NCI-H460 (cell line): ENCODE results near the gene NOMO2. TPM values are rescaled to one million over a fixed set of nuclear protein-coding genes. Genes with fewer than 3 reads are reported as not detected.
"Not testable (repeated sequence)": the region's sequence is repeated elsewhere in the genome, so short reads cannot be mapped to it uniquely, and the experiment has no call there.

Experiments
- DNase-seq: peaks from one replicate; pipeline ENCODE4 v3.0.0-alpha.2; 2016; ENCODE audit warnings: low read depth; ENCODE audit errors: extremely low read depth
- total RNA-seq: library from RNA; depleted of rRNA; stranded (reverse); fragments of >200 nt; shearing (Covaris generic); gene quantifications from 2 replicates; pipeline ENCODE4 v1.2.3, GENCODE V29; 2014

Gene NOMO2
- total RNA-seq, 1 experiment from 2014 or later = 184 TPM

DNA sequence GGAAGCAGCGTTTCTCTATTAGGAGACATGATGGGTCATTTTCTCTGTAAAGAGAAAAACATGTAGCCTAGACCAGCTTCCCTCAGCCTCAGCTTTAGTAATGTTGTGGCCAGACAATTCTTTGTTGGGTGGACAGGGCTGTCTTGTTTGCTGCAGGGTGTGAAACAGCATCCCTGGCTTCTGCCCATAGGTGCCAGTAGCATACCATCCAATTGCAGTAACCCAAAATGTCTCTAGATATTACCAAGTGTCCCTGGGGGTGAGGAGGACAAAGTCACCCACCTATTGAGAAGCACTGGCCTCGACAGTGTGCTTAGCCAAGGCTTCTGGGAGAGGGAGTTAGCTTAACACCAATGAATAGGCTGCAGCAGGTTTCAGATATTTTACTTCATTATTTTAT is 14.0 kb upstream of the NOMO2 start:
- not testable (repeated sequence) for DNase-seq

- not testable (repeated sequence) for DNase-seq
Measured at GRCh38 chr16:18575298-18575917, 13.5 kb upstream of the NOMO2 start.

- DNase-seq = not testable (repeated sequence)
Measured at GRCh38 chr16:18573887-18574286, 12.0 kb upstream of the NOMO2 start.

DNA sequence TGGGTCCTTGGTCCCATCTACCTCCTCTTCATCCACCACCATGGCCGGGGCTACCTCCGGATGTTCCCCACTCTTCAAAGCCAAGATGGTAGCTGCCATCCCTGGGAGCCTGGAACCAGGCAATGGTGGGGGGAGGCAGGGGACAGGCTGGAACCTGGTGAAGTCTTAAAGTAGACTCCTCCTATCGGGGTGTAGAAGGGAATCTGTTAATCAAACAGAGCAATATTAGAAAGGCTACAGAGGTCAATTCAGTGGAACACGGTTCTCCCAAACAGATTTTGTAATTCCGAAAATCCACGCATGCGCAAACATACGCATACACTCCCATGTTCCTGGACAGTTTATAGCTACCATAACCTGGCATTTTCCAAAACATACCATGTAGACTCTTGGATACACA is 11.1 kb upstream of the NOMO2 start:
- DNase-seq = not testable (repeated sequence)

GRCh38 chr16:18571307-18571850 is 9.5 kb upstream of the NOMO2 start:
- not testable (repeated sequence) for DNase-seq

GRCh38 chr16:18570529-18571306 is 8.8 kb upstream of the NOMO2 start:
- DNase-seq = not testable (repeated sequence)

GRCh38 chr16:18560416-18561220 is 1.3 kb downstream of the NOMO2 start:
- not testable (repeated sequence) for DNase-seq

DNA sequence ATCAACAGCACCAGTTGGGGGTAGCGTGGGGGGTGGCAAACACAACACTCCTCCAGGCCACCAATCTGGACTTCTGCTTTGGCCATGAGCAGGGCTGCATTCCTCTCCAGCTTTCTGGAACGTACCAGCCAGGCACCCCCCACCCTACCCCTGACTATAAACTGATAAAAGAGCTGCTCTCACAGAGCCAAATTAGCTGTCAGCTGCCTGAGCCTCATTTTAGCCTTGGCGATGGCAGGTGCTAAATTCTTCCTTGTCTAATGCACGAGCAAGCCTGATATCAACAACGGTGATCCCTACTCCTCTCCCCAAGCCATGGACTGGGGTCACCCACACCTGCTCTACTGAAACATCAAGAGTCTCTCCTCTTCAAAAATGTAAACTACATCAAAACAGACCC is 8.2 kb downstream of the NOMO2 start:
- not testable (repeated sequence) for DNase-seq

DNA sequence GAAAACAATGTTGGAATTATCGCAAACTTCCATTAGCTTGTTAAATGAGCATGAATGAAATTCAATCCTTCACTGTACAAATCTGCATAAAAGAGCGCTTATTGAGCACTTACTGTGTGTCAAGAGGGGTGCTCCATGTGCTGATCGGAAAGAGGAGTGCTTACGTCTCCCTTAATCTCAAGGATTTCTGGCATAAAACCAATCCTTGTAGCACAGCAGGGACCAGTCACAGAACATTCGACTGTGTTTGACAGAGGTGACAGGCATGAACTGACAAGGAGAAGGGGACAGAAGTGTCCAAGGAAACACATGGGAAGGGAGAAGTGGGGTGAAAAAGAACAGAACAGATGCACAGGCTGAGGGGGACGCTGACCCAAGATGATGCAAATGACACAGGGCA is 14.5 kb downstream of the NOMO2 start:
- DNase-seq = not testable (repeated sequence)

DNA sequence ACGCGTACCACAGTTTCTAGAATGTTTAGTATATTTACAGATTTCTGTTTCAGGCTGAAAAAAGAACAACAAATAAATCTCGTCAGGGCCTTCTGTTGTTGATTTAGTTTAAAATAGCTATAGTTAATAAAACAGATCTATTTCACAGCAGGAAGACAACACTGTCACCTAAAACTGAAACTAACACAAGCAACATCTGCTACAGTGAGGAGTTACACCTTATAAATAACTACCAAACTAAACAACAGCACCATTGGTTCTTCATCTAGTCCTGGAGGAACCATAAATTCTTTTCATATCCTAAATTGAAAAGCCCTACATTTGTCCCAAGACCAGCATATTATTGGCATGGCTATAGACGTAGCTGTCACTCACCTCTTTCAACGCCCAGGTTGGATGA is 15.0 kb downstream of the NOMO2 start:
- DNase-seq = not testable (repeated sequence)

- DNase-seq = not testable (repeated sequence)
Measured at GRCh38 chr16:18544232-18545081, 17.4 kb downstream of the NOMO2 start.

DNA sequence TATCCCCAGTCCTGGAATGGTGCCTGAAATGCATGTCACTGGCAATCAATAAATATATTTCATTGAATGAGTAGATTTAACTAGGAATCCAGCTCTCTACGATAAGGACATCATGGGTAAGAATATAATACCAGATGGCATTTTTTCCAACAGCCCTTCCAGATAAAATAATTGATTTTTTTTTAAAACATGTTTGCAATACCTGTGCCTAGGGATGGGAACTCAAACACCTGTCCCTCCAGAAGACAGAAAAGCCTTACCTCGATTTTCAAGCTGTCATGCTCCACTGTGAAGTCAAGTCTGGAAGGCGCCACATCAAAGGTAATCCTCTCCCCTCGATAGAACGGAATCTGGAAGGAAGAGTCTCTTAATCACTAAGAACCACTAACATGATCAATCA is 20.0 kb downstream of the NOMO2 start:
- DNase-seq = not testable (repeated sequence)

GRCh38 chr16:18537004-18537403 is 24.9 kb downstream of the NOMO2 start:
- DNase-seq = not testable (repeated sequence)

- DNase-seq = not testable (repeated sequence)
Measured at GRCh38 chr16:18535519-18536168, 26.3 kb downstream of the NOMO2 start.

DNA sequence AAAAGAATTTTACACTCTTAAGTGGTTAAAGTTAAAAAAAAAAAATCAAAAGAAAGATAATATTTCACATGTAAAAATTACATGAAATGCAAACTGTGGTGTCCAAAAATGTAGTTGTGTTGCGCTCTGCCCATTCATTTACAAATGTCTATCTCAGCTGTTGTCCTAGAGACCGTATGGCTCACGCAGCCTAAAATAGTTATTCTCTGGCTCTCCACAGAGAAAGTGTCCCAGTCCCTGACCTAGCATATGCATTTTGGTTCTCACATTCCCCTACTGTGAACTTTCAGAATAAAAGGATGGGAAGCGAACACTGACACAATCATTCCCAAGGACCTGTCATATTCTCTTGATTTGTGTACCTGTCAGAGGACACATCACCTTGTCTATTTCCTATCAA is 27.6 kb downstream of the NOMO2 start:
- not testable (repeated sequence) for DNase-seq

DNA sequence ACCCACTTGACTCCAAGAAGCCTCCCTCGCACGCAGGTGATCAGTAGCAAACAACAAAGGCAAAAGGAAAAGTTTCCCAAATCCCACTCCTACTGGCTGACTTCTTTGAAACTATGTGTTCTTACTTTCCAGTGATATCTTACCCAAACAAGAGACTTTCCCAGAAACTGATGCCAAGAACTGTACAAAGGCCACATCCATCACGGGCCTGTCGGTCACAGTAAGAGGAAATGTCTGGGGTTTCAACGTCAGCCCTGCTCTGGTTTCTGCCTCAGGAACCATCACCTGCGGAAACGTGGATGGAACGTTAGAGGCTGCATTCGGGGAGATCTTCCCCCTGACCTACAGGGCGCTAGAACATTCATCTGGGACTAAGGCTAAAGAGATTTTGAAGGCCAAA is 30.6 kb downstream of the NOMO2 start:
- DNase-seq = not testable (repeated sequence)

DNA sequence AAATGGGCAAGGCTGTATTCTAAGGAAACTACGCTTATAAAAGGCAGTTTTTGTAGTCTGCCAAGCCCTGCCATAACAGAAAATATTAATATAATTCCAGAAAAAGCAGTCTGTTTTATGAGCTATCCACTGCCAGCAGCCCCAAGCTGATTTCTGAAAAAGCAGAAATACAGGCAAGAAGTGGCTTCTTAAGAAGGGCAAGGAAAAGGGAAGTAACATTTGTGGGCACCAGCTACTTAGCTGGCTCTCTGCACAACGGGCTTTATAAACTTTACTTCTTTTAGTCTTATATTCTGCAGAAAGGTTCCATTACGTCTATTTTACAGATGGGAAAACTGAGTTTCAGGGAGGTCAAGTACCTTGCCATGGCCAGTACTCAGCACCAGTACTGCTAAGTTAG is 31.6 kb downstream of the NOMO2 start:
- not testable (repeated sequence) for DNase-seq

DNA sequence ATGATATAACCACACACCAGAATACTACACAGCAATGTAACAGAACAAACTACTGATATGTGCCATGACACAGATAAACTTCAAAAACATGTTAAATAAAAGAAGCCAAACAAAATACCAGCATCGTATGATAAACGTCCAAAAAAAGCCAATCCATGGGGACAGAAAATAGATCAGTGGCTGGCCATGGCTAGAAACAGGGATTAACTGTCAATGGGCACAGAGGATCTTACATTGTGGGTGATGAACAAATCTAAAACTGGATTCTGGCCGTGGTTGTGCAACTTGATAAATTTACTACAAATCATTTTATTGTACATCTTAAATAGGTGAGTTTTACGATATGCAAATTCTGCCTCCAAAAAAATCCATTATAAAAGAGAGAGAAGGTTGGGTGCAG is 35.4 kb downstream of the NOMO2 start:
- not testable (repeated sequence) for DNase-seq

- not testable (repeated sequence) for DNase-seq
Measured at GRCh38 chr16:18525882-18526482, 35.9 kb downstream of the NOMO2 start.
